G401.6 (cell line): Measurements from ENCODE around the gene RNF38.

Experiments
- FAIRE-seq: peaks from 2 replicates; lab custom pipeline; 2012; peaks lifted over from hg19 to GRCh38; lab: Jason Lieb, UNC

RNF38 gene

GRCh38 chr9:36292641-36293040, 107.4 kb downstream of the RNF38 start:
- no peak for FAIRE-seq

DNA sequence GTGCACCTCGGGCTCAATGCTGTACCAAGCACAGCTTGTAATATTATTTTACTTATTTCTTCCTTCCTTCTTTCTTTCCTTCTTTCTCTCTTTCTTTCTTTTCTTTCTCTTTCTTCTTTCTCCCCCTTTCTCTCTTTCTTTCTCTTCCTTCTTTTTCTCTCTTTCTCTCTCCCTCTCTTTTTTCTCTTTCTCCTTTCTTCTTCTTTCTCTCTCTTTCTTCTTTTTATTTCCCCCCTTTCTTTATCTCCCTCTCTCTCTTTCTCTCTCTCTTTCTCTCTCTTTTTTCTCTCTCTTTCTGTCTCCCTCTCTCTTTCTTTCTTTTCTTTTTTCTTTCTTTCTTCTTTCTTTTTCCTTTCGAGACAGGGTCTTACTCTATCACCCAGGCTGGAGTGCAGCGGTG, 109.1 kb downstream of the RNF38 start:
- FAIRE-seq, result no peak

DNA sequence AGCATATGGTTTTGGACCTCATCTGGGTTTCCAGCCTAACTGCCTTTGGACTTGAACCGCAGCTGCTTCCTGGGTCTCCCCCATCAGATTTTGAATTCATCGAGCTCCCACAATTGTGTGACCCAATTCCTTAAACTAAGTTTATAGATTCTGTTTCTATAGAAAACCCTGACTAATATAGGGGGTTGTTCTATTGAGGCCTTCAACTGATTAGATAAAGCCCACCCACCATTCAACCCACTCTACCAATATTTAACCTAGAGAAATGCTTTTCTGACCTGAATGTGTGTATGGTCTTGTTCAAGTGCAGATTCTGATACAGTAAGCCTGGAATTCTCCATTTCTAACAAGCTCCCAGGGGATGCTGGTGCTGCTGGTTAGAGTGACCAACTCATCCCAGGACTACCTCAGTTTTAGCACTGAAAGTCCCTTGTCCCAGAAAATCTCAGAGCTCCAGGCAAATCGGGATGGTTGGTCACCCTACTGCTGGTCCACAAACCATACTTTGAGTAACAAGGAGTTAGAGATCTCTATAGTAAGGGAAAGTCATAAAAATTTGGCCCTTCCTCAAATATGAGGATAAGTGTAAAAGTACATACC, 110.1 kb downstream of the RNF38 start:
- no peak for FAIRE-seq

- no peak for FAIRE-seq
These were observed 112.0 kb downstream of the RNF38 start for GRCh38 chr9:36288070-36288469.
